ENCODE data around the gene TJP2. TPM values are rescaled to one million over a fixed set of nuclear protein-coding genes. Genes with fewer than 3 reads are reported as not detected.

The TJP2 gene
- total and polyA plus RNA-seq, 2 donors (not counting 3 experiments of a cell fraction or from before 2014, with no cell fraction given), result 83.0 to 168 TPM

DNA sequence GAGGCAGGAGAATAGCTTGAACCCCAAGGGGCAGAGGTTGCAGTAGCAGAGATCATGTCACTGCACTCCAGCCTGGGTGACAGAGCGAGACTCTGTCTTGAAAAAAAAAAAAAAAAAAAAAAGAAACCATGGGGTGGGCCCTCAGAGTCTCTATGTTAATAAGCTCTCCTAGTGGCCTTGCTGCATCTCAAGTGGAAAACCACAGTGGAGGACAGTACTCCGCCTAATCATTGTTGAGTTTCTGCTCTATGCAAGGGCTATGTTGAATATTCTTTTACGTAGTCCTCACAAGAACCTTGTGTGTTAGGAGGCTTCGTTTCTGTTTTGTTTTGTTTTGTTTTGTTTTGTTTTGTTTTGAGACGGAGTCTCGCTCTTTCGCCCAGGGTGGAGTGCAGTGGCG lies 48.9 kb downstream of the TJP2 start:
- Histone ChIP-seq H3K4me2 (ENCODE audit: insufficient read depth, low read length) (no peak overlapping the region), H3K4me3 (replicated peaks in 1 of 3; ENCODE audit: insufficient read depth in 1 of 3, low read depth in 1 of 3, low read length in 3 of 3) (no peak overlapping the region), H2AFZ (ENCODE audit: low read depth, low read length) (no peak overlapping the region), H3K4me1 (ENCODE audit: control insufficient read depth, extremely low read depth, insufficient read depth, low read length) (no peaks in the 10 kb centered on the region), H4K20me1 (replicated peaks; ENCODE audit: control insufficient read depth, extremely low read depth, insufficient read depth, low read length) (no peaks in the 10 kb centered on the region), H3K27me3 (ENCODE audit: control insufficient read depth in 2 of 2, insufficient read depth in 2 of 2, low read length in 2 of 2) (no peaks in the 10 kb centered on the region), H3K9me1 (replicated peaks; ENCODE audit: control insufficient read depth, extremely low read depth, insufficient read depth, low read length) (no peaks in the 10 kb centered on the region), H3K36me3 (ENCODE audit: control insufficient read depth in 2 of 2, extremely low read depth in 1 of 2, insufficient read depth in 2 of 2, low read length in 2 of 2) (peaks cover 14 to 19% of the 10 kb centered on the region in 2 experiments), H3K27ac (ENCODE audit: insufficient read depth, low read depth, low read length) (no peak overlapping the region), H3K79me2 (ENCODE audit: control insufficient read depth, insufficient read depth, low read length) (peaks cover 3% of the 10 kb centered on the region), H3K9ac (replicated peaks; ENCODE audit: extremely low read depth, insufficient read depth, low read length) (no peak overlapping the region), H3K9me3 (replicated peaks; ENCODE audit: control insufficient read depth, insufficient read depth, low read length) (no peaks in the 10 kb centered on the region)
- FAIRE-seq, result no peak
- dilution Hi-C loops (cut with MboI; ENCODE audit: extremely low pct_ligation_motif_present, low sequenced_read_pairs), result no loop called here
- no peak for DNase-seq (ENCODE audit: low read depth, low spot score)
- intact Hi-C loops (cut with micrococcal nuclease), result loop anchor here (2.0 kb wide), 1 partner anchor 190 kb away; no protein-coding TSS in a partner anchor
- no TSS peak for BruUV-seq (replicated peaks)
- CTCF ChIA-PET, result interaction anchor here (0.6 to 2.3 kb wide), 38 partner anchors 8 to 355 kb away, joined by 3 to 37 read pairs (median 5); partner anchors contain the start of gene FXN
- POLR2A ChIA-PET, result interaction anchor here (0.6 to 1.1 kb wide), 3 partner anchors 57 to 169 kb away, joined by 3 to 4 read pairs (median 4); no protein-coding TSS in a partner anchor
- TF ChIP-seq POLR2AphosphoS5 (IDR thresholded peaks at IDR 0.05; ENCODE audit: insufficient read depth, low read depth, low read length), result no peak
- TF ChIP-seq MYC (IDR thresholded peaks at IDR 0.05; ENCODE audit: low read depth, low read length), result no peak
- no peak for TF ChIP-seq CTCF (IDR thresholded peaks at IDR 0.05; ENCODE audit: extremely low read depth in 1 of 2, insufficient read depth in 1 of 2, low read depth in 1 of 2, low read length in 2 of 2)
- no peak for TF ChIP-seq FOS (IDR thresholded peaks at IDR 0.05; ENCODE audit: borderline replicate concordance, insufficient read depth, low read length)
- no peak for TF ChIP-seq POLR2A (IDR thresholded peaks at IDR 0.05; ENCODE audit: low read depth, low read length)
- no peak for TF ChIP-seq EZH2 (IDR thresholded peaks at IDR 0.05; ENCODE audit: borderline replicate concordance, low read depth, low read length, severe bottlenecking)
- TF ChIP-seq GATA2 (IDR thresholded peaks at IDR 0.05; ENCODE audit: insufficient read depth, insufficient read length, low read depth, low read length), result no peak
- TF ChIP-seq, protein P1, sequence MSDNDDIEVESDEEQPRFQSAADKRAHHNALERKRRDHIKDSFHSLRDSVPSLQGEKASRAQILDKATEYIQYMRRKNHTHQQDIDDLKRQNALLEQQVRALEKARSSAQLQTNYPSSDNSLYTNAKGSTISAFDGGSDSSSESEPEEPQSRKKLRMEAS (IDR thresholded peaks at IDR 0.05; ENCODE audit: insufficient read depth, insufficient read length), result no peak
- no peak for TF ChIP-seq JUN (IDR thresholded peaks at IDR 0.05; ENCODE audit: borderline replicate concordance, insufficient read depth, insufficient read length, low read depth)

All from endothelial cell of umbilical vein (primary cell).